CD8-positive, alpha-beta memory T cell (primary cell): ENCODE data around the gene ZNF165. TPM values are rescaled to one million over a fixed set of nuclear protein-coding genes. Genes with fewer than 3 reads are reported as not detected.
"Not testable (repeated sequence)": the region's sequence is repeated elsewhere in the genome, so short reads cannot be mapped to it uniquely, and the experiment has no call there.

Experiments used
- CTCF ChIA-PET: fragments of 350-600 bp; sonication (Branson Sonifier 250); formaldehyde crosslinking; loops from one replicate; lab custom pipeline; 2021; ENCODE audit warnings: antibody characterized with exemption; lab: Charles Lee
- POLR2A ChIA-PET: fragments of 350-600 bp; sonication (Branson Sonifier 250); formaldehyde crosslinking; loops from one replicate; lab custom pipeline; 2021; ENCODE audit warnings: antibody characterized with exemption; lab: Charles Lee
- DNase-seq, 5 donors: peaks; one replicate each; pipeline versions ENCODE4 v3.0.0 to v3.0.0-alpha.2; 2020 to 2022; ENCODE audit warnings: mixed read lengths in 1 of 5
- H3K27ac ChIP-seq: one replicate; pipeline ENCODE4 v1.7.0; 2013; ENCODE audit warnings: low read depth, mild to moderate bottlenecking, low read length, moderate library complexity
- H3K27me3 ChIP-seq: 2 replicates; pipeline ENCODE4 v1.7.0; 2013; ENCODE audit warnings: low read length, mild to moderate bottlenecking; ENCODE audit not compliant: insufficient read depth, poor library complexity, severe bottlenecking
- H3K36me3 ChIP-seq: 2 replicates; pipeline ENCODE4 v1.7.0; 2013; ENCODE audit warnings: mild to moderate bottlenecking, low read length, moderate library complexity; ENCODE audit not compliant: insufficient read depth
- H3K4me1 ChIP-seq: 2 replicates; pipeline ENCODE4 v1.7.0; 2013; ENCODE audit warnings: mild to moderate bottlenecking, low read length, moderate library complexity; ENCODE audit not compliant: insufficient read depth
- H3K4me3 ChIP-seq: 2 replicates; pipeline ENCODE4 v1.7.0; 2013; ENCODE audit warnings: mild to moderate bottlenecking, low read length
- H3K9me3 ChIP-seq: 2 replicates; pipeline ENCODE4 v1.7.0; 2013; ENCODE audit warnings: mild to moderate bottlenecking, low read length
- H3K27ac Mint-ChIP-seq, 8 donors: one replicate each; pipeline ENCODE4 v1.8.0; 2020 to 2021; ENCODE audit warnings: mixed read lengths in 8 of 8, mild to moderate bottlenecking in 6 of 8, inconsistent platforms in 3 of 8, moderate library complexity in 3 of 8
- H3K27me3 Mint-ChIP-seq, 2 donors: one replicate each; pipeline ENCODE4 v1.8.0; 2020 to 2021; ENCODE audit warnings: mixed read lengths in 2 of 2, mild to moderate bottlenecking in 1 of 2, moderate library complexity in 1 of 2
- H3K36me3 Mint-ChIP-seq, 3 donors: one replicate each; pipeline ENCODE4 v1.8.0; 2020 to 2021; ENCODE audit warnings: mixed read lengths in 3 of 3, inconsistent platforms in 1 of 3, mild to moderate bottlenecking in 1 of 3
- H3K4me1 Mint-ChIP-seq, 3 donors: one replicate each; pipeline ENCODE4 v1.8.0; 2020 to 2021; ENCODE audit warnings: mixed read lengths in 3 of 3, inconsistent platforms in 1 of 3, mild to moderate bottlenecking in 1 of 3
- H3K4me3 Mint-ChIP-seq, 7 donors: one replicate each; pipeline ENCODE4 v1.8.0; 2020 to 2021; ENCODE audit warnings: mixed read lengths in 7 of 7, mild to moderate bottlenecking in 6 of 7, moderate library complexity in 4 of 7, inconsistent platforms in 2 of 7
- H3K9me3 Mint-ChIP-seq, 5 donors: one replicate each; pipeline ENCODE4 v1.8.0; 2020 to 2022; ENCODE audit warnings: mixed read lengths in 5 of 5, mild to moderate bottlenecking in 3 of 5, moderate library complexity in 2 of 5, inconsistent platforms in 1 of 5
- polyA plus RNA-seq: library from polyadenylated mRNA; unstranded; fragments of 300-500 nt; fragmentation: Illumina TruSeq; gene quantifications from one replicate; pipeline ENCODE4 v1.2.3, GENCODE V29; 2021
- total RNA-seq, 2 experiments: library from RNA; stranded (reverse); gene quantifications; one replicate each; pipeline ENCODE4 v1.2.3, GENCODE V29; 2021

The ZNF165 gene
- total RNA-seq (1 to 10 TPM; 1.6 to 1.9 TPM), polyA plus RNA-seq (0.78 TPM)

DNA sequence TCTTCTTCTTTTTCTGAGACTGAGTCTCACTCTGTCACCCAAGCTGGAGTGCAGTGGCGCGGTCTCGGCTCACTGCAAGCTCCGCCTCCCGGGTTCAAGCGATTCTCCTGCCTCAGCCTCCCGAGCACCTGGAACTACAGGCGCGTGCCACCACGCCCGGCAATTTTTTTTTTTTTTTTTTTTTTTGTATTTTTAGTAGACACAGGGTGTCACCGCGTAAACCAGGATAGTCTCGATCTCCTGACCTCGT is at the start of gene ZNF165:
Gene ZNF165, plus strand, starts transcription at position 188 of the 250 bp plus-strand sequence. CDS start 4,913 bp downstream, outside the sequence.
- CTCF ChIA-PET, H3K9me3 Mint-ChIP-seq, DNase-seq, H3K36me3 ChIP-seq, H3K27me3 ChIP-seq, H3K27me3 Mint-ChIP-seq, H3K9me3 ChIP-seq, H3K36me3 Mint-ChIP-seq: not testable (repeated sequence)
- peak within 1 kb of the TSS; percentile 96 to 99 (median 98) for H3K4me3 Mint-ChIP-seq
- peak within 1 kb of the TSS; percentile 97 for H3K27ac ChIP-seq
- H3K4me1 ChIP-seq = peaks cover 15% of the 10 kb centered on the region
- H3K27ac Mint-ChIP-seq = peak within 1 kb of the TSS; percentile 97 to 100 (median 99)
- POLR2A ChIA-PET = interaction anchor here (0.7 to 1.4 kb wide), 4 partner anchors 25 to 62 kb away, joined by 4 to 5 read pairs (median 5); partner anchors contain the start of gene ZKSCAN8
- peak within 1 kb of the TSS; percentile 95 for H3K4me3 ChIP-seq
- H3K4me1 Mint-ChIP-seq = peaks cover 18 to 25% (median 18%) of the 10 kb centered on the region in 3 donors

DNA sequence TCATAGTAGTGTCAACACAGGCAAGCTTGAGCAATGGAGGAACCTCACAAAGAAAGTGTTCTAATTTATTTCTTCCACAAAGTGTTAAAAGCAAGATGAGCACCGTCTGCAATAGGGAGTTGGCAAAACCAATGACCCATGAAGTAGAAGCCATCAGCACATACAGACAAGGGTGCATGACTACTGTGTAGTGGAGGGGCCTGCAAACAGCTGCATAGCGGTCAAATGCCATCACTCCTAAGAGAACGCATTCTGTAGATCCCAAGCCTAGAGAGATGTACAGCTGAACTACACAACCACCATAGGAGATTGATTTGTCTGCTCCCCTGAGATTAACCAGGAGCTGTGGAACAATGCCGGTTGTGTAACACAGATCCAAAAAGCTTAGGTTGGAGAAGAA is 26.8 kb upstream of the ZNF165 start:
- Mint-ChIP-seq H3K9me3 (no peaks in the 10 kb centered on the region), H3K36me3 (no peaks in the 10 kb centered on the region), H3K4me3 (no peak overlapping the region), H3K4me1 (no peaks in the 10 kb centered on the region), H3K27me3 (peaks cover 18 to 36% of the 10 kb centered on the region in 2 donors), H3K27ac (no peak overlapping the region)
- H3K27ac ChIP-seq = no peak overlapping the region
- H3K36me3 ChIP-seq = no peaks in the 10 kb centered on the region
- POLR2A ChIA-PET = no interaction called here
- no peaks in the 10 kb centered on the region for H3K4me1 ChIP-seq
- H3K4me3 ChIP-seq = no peak overlapping the region
- DNase-seq = no peak
- no peaks in the 10 kb centered on the region for H3K27me3 ChIP-seq
- no peaks in the 10 kb centered on the region for H3K9me3 ChIP-seq
- CTCF ChIA-PET = no interaction called here

DNA sequence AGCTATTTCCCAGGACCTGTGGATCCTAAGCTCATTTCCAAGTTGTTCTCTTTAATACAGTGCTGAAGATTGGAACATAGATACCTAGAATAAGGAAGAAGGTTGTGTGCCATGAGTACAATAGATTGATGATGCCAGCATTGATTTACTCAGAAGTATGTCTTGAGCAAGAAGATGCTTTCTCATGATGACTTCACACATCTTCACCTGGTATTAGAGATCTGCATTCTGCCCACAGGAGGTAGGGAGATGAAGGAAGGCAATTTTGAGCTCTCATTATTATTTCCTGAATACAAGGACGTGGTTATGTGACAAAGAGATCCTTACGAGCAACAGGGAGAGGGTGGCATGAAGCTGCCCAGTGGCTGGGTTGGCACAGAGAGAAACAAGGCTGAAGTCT is 20.0 kb upstream of the ZNF165 start:
- Histone ChIP-seq H3K4me1 (no peaks in the 10 kb centered on the region), H3K27me3 (no peaks in the 10 kb centered on the region), H3K27ac (no peak overlapping the region), H3K4me3 (no peak overlapping the region), H3K36me3 (no peaks in the 10 kb centered on the region), H3K9me3 (no peaks in the 10 kb centered on the region)
- Mint-ChIP-seq H3K27ac (no peak overlapping the region), H3K36me3 (no peaks in the 10 kb centered on the region), H3K4me3 (no peak overlapping the region), H3K27me3 (peaks cover 14 to 39% of the 10 kb centered on the region in 2 donors), H3K4me1 (no peaks in the 10 kb centered on the region), H3K9me3 (no peaks in the 10 kb centered on the region)
- DNase-seq = no peak
- ChIA-PET POLR2A (no interaction called here), CTCF (no interaction called here)

DNA sequence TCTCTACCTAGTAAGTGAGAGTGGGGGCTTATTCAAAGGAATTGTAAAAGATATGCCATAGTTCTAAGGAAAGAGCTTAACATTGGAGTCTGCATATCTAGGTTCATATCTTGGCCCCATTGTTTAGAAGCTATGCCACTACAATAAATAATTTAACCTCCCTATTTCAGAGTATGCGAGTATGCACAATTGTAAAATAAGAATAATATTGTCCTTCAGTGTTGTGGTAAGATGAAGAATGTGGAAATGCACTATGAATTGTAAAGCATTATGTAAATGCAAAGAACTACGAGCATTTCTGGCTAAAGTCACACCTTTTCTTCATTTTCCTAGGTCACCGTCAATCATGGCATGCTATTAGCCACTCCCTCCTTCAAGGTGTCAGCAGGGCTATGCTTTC is 16.1 kb upstream of the ZNF165 start:
- no peak overlapping the region for H3K4me3 Mint-ChIP-seq
- no peaks in the 10 kb centered on the region for H3K36me3 Mint-ChIP-seq
- H3K27me3 Mint-ChIP-seq = peaks cover 18 to 67% of the 10 kb centered on the region in 2 donors
- no peaks in the 10 kb centered on the region for H3K9me3 Mint-ChIP-seq
- no peaks in the 10 kb centered on the region for H3K9me3 ChIP-seq
- no peak overlapping the region for H3K27ac ChIP-seq
- H3K4me1 Mint-ChIP-seq = no peaks in the 10 kb centered on the region
- H3K4me1 ChIP-seq = no peaks in the 10 kb centered on the region
- DNase-seq = no peak
- no peak overlapping the region for H3K27ac Mint-ChIP-seq
- no peaks in the 10 kb centered on the region for H3K36me3 ChIP-seq
- H3K27me3 ChIP-seq = no peaks in the 10 kb centered on the region
- CTCF ChIA-PET = no interaction called here
- POLR2A ChIA-PET = no interaction called here
- H3K4me3 ChIP-seq = no peak overlapping the region

DNA sequence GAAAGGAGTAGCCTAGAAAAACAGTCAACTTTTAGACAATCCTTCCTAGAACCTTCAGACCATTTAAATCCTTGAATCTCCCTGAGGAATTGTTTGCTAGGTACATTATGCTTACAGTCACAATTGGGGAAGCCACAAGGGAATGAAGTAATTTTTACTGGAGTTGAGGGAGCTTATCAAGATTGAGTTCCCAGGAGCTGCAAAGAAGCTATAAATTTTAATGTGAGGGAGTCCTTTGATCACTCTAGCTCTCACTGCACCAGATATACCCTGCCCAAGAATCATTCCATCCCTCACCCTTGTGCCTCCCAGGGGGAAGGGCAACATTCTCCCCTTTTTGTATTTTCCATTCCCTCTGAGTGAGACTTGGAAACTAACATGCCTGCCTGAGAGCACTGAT is 12.3 kb upstream of the ZNF165 start:
- no peaks in the 10 kb centered on the region for H3K27me3 ChIP-seq
- no peak for DNase-seq

DNA sequence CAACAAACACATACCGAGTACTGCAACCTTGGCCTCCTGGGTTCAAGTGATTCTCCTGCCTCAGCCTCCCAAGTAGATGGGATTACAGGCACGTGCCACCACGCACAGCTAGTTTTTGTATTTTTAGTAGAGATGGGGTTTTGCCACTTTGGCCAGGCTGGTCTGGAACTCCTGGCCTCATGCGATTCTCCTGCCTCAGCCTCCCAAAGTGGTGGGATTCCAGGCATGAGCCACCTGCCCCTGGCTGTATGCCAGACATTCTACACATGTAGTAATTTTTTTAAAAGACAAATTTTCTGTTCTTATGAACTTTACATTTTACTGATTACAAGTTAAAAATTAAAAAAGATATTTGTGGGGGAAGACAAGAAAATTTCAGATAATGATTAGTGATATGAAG is 9.4 kb upstream of the ZNF165 start:
- POLR2A ChIA-PET, H3K27me3 ChIP-seq, CTCF ChIA-PET, H3K4me1 Mint-ChIP-seq, H3K9me3 ChIP-seq, H3K4me3 ChIP-seq, H3K4me3 Mint-ChIP-seq, H3K4me1 ChIP-seq, H3K36me3 ChIP-seq, H3K27ac Mint-ChIP-seq, H3K9me3 Mint-ChIP-seq, H3K36me3 Mint-ChIP-seq, DNase-seq, H3K27ac ChIP-seq: not testable (repeated sequence)
- peaks cover 27 to 45% of the 10 kb centered on the region in 2 donors for H3K27me3 Mint-ChIP-seq

More for the DNA sequence above, 12.3 kb upstream of the ZNF165 start:
- H3K9me3 ChIP-seq = no peaks in the 10 kb centered on the region
- peaks cover 0 to 3% (median 0%) of the 10 kb centered on the region in 5 donors for H3K9me3 Mint-ChIP-seq
- no peaks in the 10 kb centered on the region for H3K4me1 ChIP-seq
- H3K4me1 Mint-ChIP-seq = no peaks in the 10 kb centered on the region
- POLR2A ChIA-PET = no interaction called here
- H3K27ac Mint-ChIP-seq = no peak overlapping the region
- H3K36me3 Mint-ChIP-seq = no peaks in the 10 kb centered on the region
- H3K27ac ChIP-seq = no peak overlapping the region
- no peak overlapping the region for H3K4me3 ChIP-seq
- H3K27me3 Mint-ChIP-seq = peaks cover 24 to 62% of the 10 kb centered on the region in 2 donors
- no peaks in the 10 kb centered on the region for H3K36me3 ChIP-seq
- H3K4me3 Mint-ChIP-seq = no peak overlapping the region
- CTCF ChIA-PET = no interaction called here

DNA sequence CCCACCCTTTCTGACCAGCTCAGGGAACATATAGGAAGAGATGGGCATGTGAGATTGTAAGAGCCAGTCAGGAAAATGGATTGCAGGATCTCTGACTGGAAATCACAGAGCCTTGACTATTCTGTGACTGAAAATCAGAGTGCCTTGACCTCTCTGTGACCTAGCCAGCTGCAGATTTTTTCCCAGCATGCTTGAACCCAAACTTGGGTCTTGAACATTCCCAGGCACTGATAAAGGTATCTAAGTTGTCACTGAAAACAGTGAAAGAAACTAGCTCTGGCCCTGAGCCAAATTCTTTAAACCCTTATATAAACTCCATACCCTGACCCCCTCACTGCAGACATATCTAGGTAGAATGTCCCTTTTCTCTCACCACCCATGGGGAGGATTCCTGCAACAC is 2.3 kb upstream of the ZNF165 start:
- H3K4me3 ChIP-seq = no peak overlapping the region
- Mint-ChIP-seq H3K27ac (peak overlapping the region in 5 of 8 donors; percentile 58 to 100 (median 75)), H3K36me3 (peaks cover 0 to 9% (median 0%) of the 10 kb centered on the region in 3 donors), H3K4me1 (peaks cover 18 to 25% (median 18%) of the 10 kb centered on the region in 3 donors), H3K9me3 (peaks cover 0 to 1% (median 0%) of the 10 kb centered on the region in 5 donors), H3K27me3 (peaks cover 0 to 7% of the 10 kb centered on the region in 2 donors), H3K4me3 (peak overlapping the region in 1 of 7 donors; percentile 61)
- CTCF ChIA-PET = no interaction called here
- H3K36me3 ChIP-seq = no peaks in the 10 kb centered on the region
- no peaks in the 10 kb centered on the region for H3K9me3 ChIP-seq
- no peak for DNase-seq
- no peaks in the 10 kb centered on the region for H3K27me3 ChIP-seq
- peaks cover 15% of the 10 kb centered on the region for H3K4me1 ChIP-seq
- no peak overlapping the region for H3K27ac ChIP-seq
- POLR2A ChIA-PET = interaction anchor here (0.6 kb wide), 1 partner anchor 27 kb away, joined by 3 read pairs; no protein-coding TSS in a partner anchor

DNA sequence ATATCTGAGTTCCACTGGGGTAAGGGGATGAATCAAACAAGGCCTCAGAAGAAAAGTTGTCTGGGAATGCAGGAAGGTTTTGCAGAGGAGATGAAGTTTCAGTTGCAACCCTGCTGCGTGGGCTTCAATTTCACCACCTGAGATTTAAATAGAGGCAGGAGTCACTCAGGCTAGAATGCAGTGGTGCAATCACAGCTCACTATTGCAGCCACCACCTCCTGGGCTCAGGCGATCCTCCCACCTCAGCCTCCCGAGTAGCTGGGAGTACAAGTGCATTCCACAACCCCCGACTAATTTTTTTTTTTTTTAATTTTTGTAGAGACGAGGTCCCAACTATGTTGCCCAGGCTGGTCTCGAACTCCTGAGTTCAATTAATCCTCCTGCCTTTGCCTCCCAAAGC is 1.5 kb upstream of the ZNF165 start:
- peak overlapping the region in 6 of 8 donors; percentile 23 to 100 (median 75) for H3K27ac Mint-ChIP-seq
- peaks cover 18 to 25% (median 18%) of the 10 kb centered on the region in 3 donors for H3K4me1 Mint-ChIP-seq
- H3K9me3 Mint-ChIP-seq = peaks cover 0 to 1% (median 0%) of the 10 kb centered on the region in 5 donors
- peaks cover 15% of the 10 kb centered on the region for H3K4me1 ChIP-seq
- H3K27ac ChIP-seq = peak overlapping the region; percentile 97
- H3K27me3 ChIP-seq = no peaks in the 10 kb centered on the region
- DNase-seq = no peak
- CTCF ChIA-PET = no interaction called here
- H3K9me3 ChIP-seq = no peaks in the 10 kb centered on the region
- POLR2A ChIA-PET = no interaction called here
- peak overlapping the region in 6 of 7 donors; percentile 96 to 99 (median 98) for H3K4me3 Mint-ChIP-seq
- H3K36me3 ChIP-seq = no peaks in the 10 kb centered on the region
- H3K36me3 Mint-ChIP-seq = peaks cover 0 to 9% (median 0%) of the 10 kb centered on the region in 3 donors
- H3K4me3 ChIP-seq = no peak overlapping the region
- H3K27me3 Mint-ChIP-seq = peaks cover 0 to 5% of the 10 kb centered on the region in 2 donors
